GM10266 (cell line): ENCODE results near the gene STK39.
"Not testable (repeated sequence)": the region's sequence is repeated elsewhere in the genome, so short reads cannot be mapped to it uniquely, and the experiment has no call there.

Source experiments
- DNase-seq: peaks from one replicate; pipeline ENCODE4 v3.0.0; 2012; ENCODE audit errors: extremely low spot score
- CTCF ChIP-seq: IDR thresholded peaks from 2 replicates; pipeline ENCODE4 v1.5.1; 2012; ENCODE audit warnings: mild to moderate bottlenecking, low read depth; ENCODE audit not compliant: control insufficient read depth, insufficient read depth; ENCODE audit errors: missing control alignments

STK39 gene

GRCh38 chr2:168278424-168278888, 31.1 kb upstream of the STK39 start:
- DNase-seq, result no peak
- no peak for TF ChIP-seq CTCF

GRCh38 chr2:168277276-168277675, 29.9 kb upstream of the STK39 start:
- no peak for DNase-seq
- no peak for TF ChIP-seq CTCF

GRCh38 chr2:168272225-168272624, 24.8 kb upstream of the STK39 start:
- DNase-seq, result no peak
- no peak for TF ChIP-seq CTCF

- not testable (repeated sequence) for DNase-seq
These were observed 15.5 kb upstream of the STK39 start for GRCh38 chr2:168262926-168263325.

- no peak for DNase-seq
- no peak for TF ChIP-seq CTCF
These were observed 9.1 kb upstream of the STK39 start for GRCh38 chr2:168256448-168256847.

GRCh38 chr2:168255866-168256265, 8.5 kb upstream of the STK39 start:
- DNase-seq, result no peak
- no peak for TF ChIP-seq CTCF

- no peak for DNase-seq
- no peak for TF ChIP-seq CTCF
These were observed 7.7 kb upstream of the STK39 start for GRCh38 chr2:168255103-168255502.
